ENCODE measurements around the gene TNFRSF18.
"Not testable (repeated sequence)": the region's sequence is repeated elsewhere in the genome, so short reads cannot be mapped to it uniquely, and the experiment has no call there.

The TNFRSF18 gene

GRCh38 chr1:1204425-1204920 lies 1.9 kb downstream of the TNFRSF18 start:
- Histone ChIP-seq H3K9me3 (ENCODE audit: control insufficient read depth, insufficient read depth, low read length) (no peaks in the 10 kb centered on the region), H3K4me1 (ENCODE audit: insufficient read depth, low read length) (peaks cover 7% of the 10 kb centered on the region; the same call in 1 of the 2 replicates), H3K9ac (ENCODE audit: low read depth, low read length) (no peak overlapping the region), H3K36me3 (ENCODE audit: insufficient read depth, low read length) (no peaks in the 10 kb centered on the region)

- Histone ChIP-seq H3K36me3 (ENCODE audit: insufficient read depth, low read length) (no peaks in the 10 kb centered on the region), H3K9ac (ENCODE audit: low read depth, low read length) (no peak overlapping the region), H3K9me3 (ENCODE audit: control insufficient read depth, insufficient read depth, low read length) (no peaks in the 10 kb centered on the region), H3K4me1 (ENCODE audit: insufficient read depth, low read length) (peaks cover 7% of the 10 kb centered on the region; the same call in 1 of the 2 replicates)
Measured at GRCh38 chr1:1203561-1204424, 2.6 kb downstream of the TNFRSF18 start.

GRCh38 chr1:1202831-1203560 lies 3.4 kb downstream of the TNFRSF18 start:
- Histone ChIP-seq H3K9me3 (ENCODE audit: control insufficient read depth, insufficient read depth, low read length) (no peaks in the 10 kb centered on the region), H3K9ac (ENCODE audit: low read depth, low read length) (no peak overlapping the region), H3K4me1 (ENCODE audit: insufficient read depth, low read length) (peaks cover 4% of the 10 kb centered on the region; the same call in 1 of the 2 replicates), H3K36me3 (ENCODE audit: insufficient read depth, low read length) (no peaks in the 10 kb centered on the region)

GRCh38 chr1:1200876-1201810 lies 5.2 kb downstream of the TNFRSF18 start:
- no peaks in the 10 kb centered on the region; the same call in 1 of the 2 replicates for H3K4me1 ChIP-seq (ENCODE audit: insufficient read depth, low read length)
- no peaks in the 10 kb centered on the region for H3K36me3 ChIP-seq (ENCODE audit: insufficient read depth, low read length)
- no peaks in the 10 kb centered on the region for H3K9me3 ChIP-seq (ENCODE audit: control insufficient read depth, insufficient read depth, low read length)
- peak overlapping the region; percentile 48 for H3K9ac ChIP-seq (ENCODE audit: low read depth, low read length)

- H3K4me1 ChIP-seq (ENCODE audit: insufficient read depth, low read length), result no peaks in the 10 kb centered on the region
- no peaks in the 10 kb centered on the region for H3K9me3 ChIP-seq (ENCODE audit: control insufficient read depth, insufficient read depth, low read length)
- no peaks in the 10 kb centered on the region for H3K36me3 ChIP-seq (ENCODE audit: insufficient read depth, low read length)
- H3K9ac ChIP-seq (ENCODE audit: low read depth, low read length), result no peak overlapping the region
Measured at GRCh38 chr1:1199961-1200875, 6.2 kb downstream of the TNFRSF18 start.

GRCh38 chr1:1199141-1199960 lies 7.0 kb downstream of the TNFRSF18 start:
- Histone ChIP-seq H3K9me3 (ENCODE audit: control insufficient read depth, insufficient read depth, low read length) (no peaks in the 10 kb centered on the region), H3K9ac (ENCODE audit: low read depth, low read length) (no peak overlapping the region), H3K36me3 (ENCODE audit: insufficient read depth, low read length) (no peaks in the 10 kb centered on the region), H3K4me1 (ENCODE audit: insufficient read depth, low read length) (no peaks in the 10 kb centered on the region)

GRCh38 chr1:1198423-1199140 lies 7.8 kb downstream of the TNFRSF18 start:
- Histone ChIP-seq H3K4me1 (ENCODE audit: insufficient read depth, low read length) (no peaks in the 10 kb centered on the region), H3K36me3 (ENCODE audit: insufficient read depth, low read length) (no peaks in the 10 kb centered on the region), H3K9me3 (ENCODE audit: control insufficient read depth, insufficient read depth, low read length) (no peaks in the 10 kb centered on the region), H3K9ac (ENCODE audit: low read depth, low read length) (no peak overlapping the region)

- no peaks in the 10 kb centered on the region for H3K4me1 ChIP-seq (ENCODE audit: insufficient read depth, low read length)
- H3K36me3 ChIP-seq (ENCODE audit: insufficient read depth, low read length), result no peaks in the 10 kb centered on the region
- H3K9ac ChIP-seq (ENCODE audit: low read depth, low read length), result no peak overlapping the region
- no peaks in the 10 kb centered on the region for H3K9me3 ChIP-seq (ENCODE audit: control insufficient read depth, insufficient read depth, low read length)
Measured at GRCh38 chr1:1197551-1198422, 8.6 kb downstream of the TNFRSF18 start.

GRCh38 chr1:1197188-1197500 lies 9.2 kb downstream of the TNFRSF18 start:
- no peaks in the 10 kb centered on the region for H3K36me3 ChIP-seq (ENCODE audit: insufficient read depth, low read length)
- H3K4me1 ChIP-seq (ENCODE audit: insufficient read depth, low read length), result no peaks in the 10 kb centered on the region
- H3K9me3 ChIP-seq (ENCODE audit: control insufficient read depth, insufficient read depth, low read length), result no peaks in the 10 kb centered on the region
- no peak overlapping the region for H3K9ac ChIP-seq (ENCODE audit: low read depth, low read length)

- Histone ChIP-seq H3K9ac (ENCODE audit: low read depth, low read length) (no peak overlapping the region), H3K9me3 (ENCODE audit: control insufficient read depth, insufficient read depth, low read length) (no peaks in the 10 kb centered on the region), H3K36me3 (ENCODE audit: insufficient read depth, low read length) (no peaks in the 10 kb centered on the region), H3K4me1 (ENCODE audit: insufficient read depth, low read length) (no peaks in the 10 kb centered on the region)
Measured at GRCh38 chr1:1196431-1197187, 9.8 kb downstream of the TNFRSF18 start.

- H3K9ac ChIP-seq (ENCODE audit: low read depth, low read length); H3K36me3 ChIP-seq (ENCODE audit: insufficient read depth, low read length); H3K4me1 ChIP-seq (ENCODE audit: insufficient read depth, low read length); H3K9me3 ChIP-seq (ENCODE audit: control insufficient read depth, insufficient read depth, low read length): not testable (repeated sequence)
Measured at GRCh38 chr1:1195726-1196125, 10.7 kb downstream of the TNFRSF18 start.
